CD4-positive, CD25-positive, alpha-beta regulatory T cell (primary cell): ENCODE results near the gene FBRSL1. TPM values are rescaled to one million over a fixed set of nuclear protein-coding genes. Genes with fewer than 3 reads are reported as not detected.

ENCODE experiments used
- ATAC-seq, 2 donors: fragments of 150-1000 bp; cut with Tn5 transposase; one replicate each; pipeline ENCODE4 v1.10.0; 2021; ENCODE audit warnings: low read depth in 2 of 2, moderate number of reproducible peaks in 2 of 2, moderate library complexity in 1 of 2
- DNase-seq, 3 donors: peaks; one replicate each; pipeline versions ENCODE4 v3.0.0 to v3.0.0-alpha.2; 2012 to 2022; ENCODE audit warnings: mixed read lengths in 1 of 3
- H3K27ac ChIP-seq: one replicate; pipeline ENCODE4 v1.7.0; 2013; ENCODE audit warnings: mild to moderate bottlenecking, low read length; ENCODE audit not compliant: insufficient read depth, poor library complexity, severe bottlenecking
- H3K27me3 ChIP-seq: one replicate; pipeline ENCODE4 v1.7.0; 2013; ENCODE audit warnings: low read length; ENCODE audit not compliant: control insufficient read depth, insufficient read depth
- H3K36me3 ChIP-seq: one replicate; pipeline ENCODE4 v1.7.0; 2013; ENCODE audit warnings: mild to moderate bottlenecking, low read length, moderate library complexity; ENCODE audit not compliant: control insufficient read depth, insufficient read depth
- H3K4me1 ChIP-seq: 2 replicates; pipeline ENCODE4 v1.7.0; 2013; ENCODE audit warnings: mild to moderate bottlenecking, low read length; ENCODE audit not compliant: insufficient read depth, control insufficient read depth, poor library complexity, severe bottlenecking
- H3K4me3 ChIP-seq: one replicate; pipeline ENCODE4 v1.7.0; 2013; ENCODE audit warnings: low read depth, mild to moderate bottlenecking, low read length, moderate library complexity
- H3K9me3 ChIP-seq, 2 experiments: 1 replicate in 1 of 2; 2 replicates in 1 of 2; pipeline ENCODE4 v1.7.0; 2013; ENCODE audit warnings: low read length in 2 of 2, mild to moderate bottlenecking in 1 of 2, moderate library complexity in 1 of 2; ENCODE audit not compliant: control insufficient read depth in 2 of 2
- H3K27ac Mint-ChIP-seq, 3 donors: one replicate each; pipeline ENCODE4 v1.8.0; 2020 to 2022; ENCODE audit warnings: mild to moderate bottlenecking in 3 of 3, mixed read lengths in 3 of 3, moderate library complexity in 2 of 3
- H3K27me3 Mint-ChIP-seq: one replicate; pipeline ENCODE4 v1.8.0; 2022; ENCODE audit warnings: mild to moderate bottlenecking, mixed read lengths
- H3K36me3 Mint-ChIP-seq: one replicate; pipeline ENCODE4 v1.8.0; 2020; ENCODE audit warnings: mixed read lengths
- H3K4me1 Mint-ChIP-seq, 4 donors: one replicate each; pipeline ENCODE4 v1.8.0; 2020 to 2022; ENCODE audit warnings: mixed read lengths in 4 of 4, mild to moderate bottlenecking in 1 of 4
- H3K4me3 Mint-ChIP-seq, 4 donors: one replicate each; pipeline ENCODE4 v1.8.0; 2020 to 2022; ENCODE audit warnings: mild to moderate bottlenecking in 4 of 4, mixed read lengths in 4 of 4, moderate library complexity in 3 of 4
- H3K9me3 Mint-ChIP-seq, 7 donors: one replicate each; pipeline ENCODE4 v1.8.0; 2020 to 2022; ENCODE audit warnings: mixed read lengths in 7 of 7, mild to moderate bottlenecking in 3 of 7, moderate library complexity in 2 of 7
- polyA plus RNA-seq, 4 donors: library from polyadenylated mRNA; unstranded; fragments of 300-500 nt; fragmentation: Illumina TruSeq; gene quantifications; one replicate each; pipeline ENCODE4 v1.2.3, GENCODE V29; 2021
- total RNA-seq: library from RNA; stranded (reverse); gene quantifications from one replicate; pipeline ENCODE4 v1.2.3, GENCODE V29; 2022

Gene FBRSL1
- total and polyA plus RNA-seq, 5 donors from 2014 or later = 0.16 to 94.6 (median 0.34) TPM

- no peak overlapping the region for H3K4me3 Mint-ChIP-seq
- no peaks in the 10 kb centered on the region for H3K27me3 Mint-ChIP-seq
- H3K36me3 Mint-ChIP-seq = no peaks in the 10 kb centered on the region
- no peaks in the 10 kb centered on the region for H3K27me3 ChIP-seq
- no peaks in the 10 kb centered on the region for H3K9me3 Mint-ChIP-seq
- no peak overlapping the region for H3K4me3 ChIP-seq
- no peak for ATAC-seq
- no peak for DNase-seq
- H3K27ac Mint-ChIP-seq = no peak overlapping the region
- no peaks in the 10 kb centered on the region for H3K9me3 ChIP-seq
- no peaks in the 10 kb centered on the region for H3K36me3 ChIP-seq
- H3K4me1 ChIP-seq = peaks cover 9% of the 10 kb centered on the region
- H3K27ac ChIP-seq = no peak overlapping the region
- H3K4me1 Mint-ChIP-seq = peaks cover 0 to 29% (median 4%) of the 10 kb centered on the region in 4 donors
These were observed 35.3 kb downstream of the FBRSL1 start for GRCh38 chr12:132525011-132525832.

DNA sequence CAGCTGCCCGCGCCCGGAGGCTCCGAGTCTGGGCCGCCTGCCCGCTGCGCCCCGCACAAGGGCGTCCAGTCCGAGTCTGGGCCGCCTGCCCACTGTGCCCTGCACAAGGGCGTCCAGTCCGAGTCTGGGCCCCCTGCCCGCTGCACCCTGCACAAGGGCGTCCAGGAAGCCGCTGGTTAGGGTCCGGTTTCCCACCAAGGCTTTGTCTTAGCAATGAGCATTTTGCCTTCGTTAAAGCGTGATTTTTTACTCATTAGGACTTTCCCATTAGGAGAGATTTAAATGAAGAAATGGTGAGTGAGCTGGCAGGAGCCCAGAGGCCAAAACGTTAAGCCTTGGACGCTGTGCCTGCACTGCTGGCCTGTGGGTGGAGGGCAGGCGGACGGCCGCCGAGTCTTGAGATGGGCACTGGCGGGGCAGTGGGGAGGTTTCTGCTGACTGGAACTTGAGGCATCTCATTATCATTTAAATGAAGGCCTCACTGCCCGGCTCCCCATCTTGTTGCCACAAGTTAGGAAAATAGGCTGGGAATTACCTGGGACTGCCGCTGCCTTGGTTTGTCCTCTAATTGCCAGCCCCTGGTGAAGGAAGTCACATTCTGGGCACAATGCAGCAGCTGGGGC, 36.0 kb downstream of the FBRSL1 start:
- no peak for ATAC-seq
- DNase-seq = no peak
- H3K4me3 Mint-ChIP-seq = no peak overlapping the region
- Histone ChIP-seq H3K36me3 (no peaks in the 10 kb centered on the region), H3K9me3 (no peaks in the 10 kb centered on the region), H3K4me1 (peaks cover 9% of the 10 kb centered on the region), H3K27me3 (no peaks in the 10 kb centered on the region), H3K27ac (no peak overlapping the region), H3K4me3 (no peak overlapping the region)
- H3K27ac Mint-ChIP-seq = no peak overlapping the region
- H3K9me3 Mint-ChIP-seq = no peaks in the 10 kb centered on the region
- no peaks in the 10 kb centered on the region for H3K27me3 Mint-ChIP-seq
- no peaks in the 10 kb centered on the region for H3K36me3 Mint-ChIP-seq
- peaks cover 0 to 23% (median 4%) of the 10 kb centered on the region in 4 donors for H3K4me1 Mint-ChIP-seq

GRCh38 chr12:132527186-132527882, 37.4 kb downstream of the FBRSL1 start:
- H3K4me3 ChIP-seq = no peak overlapping the region
- peaks cover 9% of the 10 kb centered on the region for H3K4me1 ChIP-seq
- Mint-ChIP-seq H3K27me3 (no peaks in the 10 kb centered on the region), H3K4me3 (no peak overlapping the region), H3K36me3 (no peaks in the 10 kb centered on the region), H3K9me3 (peaks cover 0 to 2% (median 0%) of the 10 kb centered on the region in 7 donors), H3K4me1 (peaks cover 0 to 18% (median 4%) of the 10 kb centered on the region in 4 donors), H3K27ac (no peak overlapping the region)
- DNase-seq (no peak), ATAC-seq (no peak)
- H3K27me3 ChIP-seq = no peaks in the 10 kb centered on the region
- H3K36me3 ChIP-seq = no peaks in the 10 kb centered on the region
- H3K9me3 ChIP-seq = no peaks in the 10 kb centered on the region
- H3K27ac ChIP-seq = no peak overlapping the region

- Histone ChIP-seq H3K27me3 (no peaks in the 10 kb centered on the region), H3K9me3 (no peaks in the 10 kb centered on the region), H3K4me3 (no peak overlapping the region), H3K4me1 (peaks cover 9% of the 10 kb centered on the region), H3K27ac (no peak overlapping the region), H3K36me3 (no peaks in the 10 kb centered on the region)
- H3K9me3 Mint-ChIP-seq = peaks cover 0 to 2% (median 0%) of the 10 kb centered on the region in 7 donors
- ATAC-seq (no peak), DNase-seq (no peak)
- H3K4me1 Mint-ChIP-seq = peaks cover 0 to 17% (median 4%) of the 10 kb centered on the region in 4 donors
- no peaks in the 10 kb centered on the region for H3K36me3 Mint-ChIP-seq
- H3K27ac Mint-ChIP-seq = no peak overlapping the region
- H3K4me3 Mint-ChIP-seq = no peak overlapping the region
- H3K27me3 Mint-ChIP-seq = no peaks in the 10 kb centered on the region
These were observed 37.9 kb downstream of the FBRSL1 start for GRCh38 chr12:132527883-132528264.

DNA sequence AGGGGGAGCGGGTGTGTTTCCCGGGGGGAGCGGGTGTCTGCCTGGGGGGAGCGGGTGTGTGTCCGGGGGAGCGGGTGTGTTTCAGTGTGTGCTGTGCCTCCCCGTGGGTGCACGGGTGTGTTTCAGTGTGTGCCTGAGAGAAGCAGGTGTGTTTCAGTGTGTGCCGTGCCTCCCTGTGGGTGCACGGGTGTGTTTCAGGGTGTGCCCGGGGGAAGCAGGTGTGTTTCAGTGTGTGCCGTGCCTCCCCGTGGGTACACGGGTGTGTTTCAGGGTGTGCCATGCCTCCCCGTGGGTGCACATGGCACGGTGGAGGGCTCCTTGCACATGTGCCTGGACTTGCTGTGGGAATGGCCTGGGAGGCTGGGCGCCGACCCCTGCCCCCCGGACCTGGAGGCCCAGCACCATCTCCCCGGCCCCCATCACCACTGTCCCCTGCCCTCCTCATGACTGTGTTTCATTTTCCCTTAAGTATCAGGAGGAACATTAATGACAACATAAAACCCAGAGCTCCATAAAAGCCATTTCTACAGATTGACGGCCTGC, 38.7 kb downstream of the FBRSL1 start:
- no peaks in the 10 kb centered on the region for H3K36me3 ChIP-seq
- Mint-ChIP-seq H3K27ac (no peak overlapping the region), H3K4me1 (peaks cover 0 to 11% (median 4%) of the 10 kb centered on the region in 4 donors), H3K36me3 (no peaks in the 10 kb centered on the region), H3K27me3 (no peaks in the 10 kb centered on the region), H3K9me3 (peaks cover 0 to 2% (median 0%) of the 10 kb centered on the region in 7 donors), H3K4me3 (no peak overlapping the region)
- H3K4me3 ChIP-seq = no peak overlapping the region
- ATAC-seq (no peak), DNase-seq (no peak)
- peaks cover 4% of the 10 kb centered on the region for H3K4me1 ChIP-seq
- no peak overlapping the region for H3K27ac ChIP-seq
- no peaks in the 10 kb centered on the region for H3K27me3 ChIP-seq
- H3K9me3 ChIP-seq = no peaks in the 10 kb centered on the region

GRCh38 chr12:132529156-132529839, 39.3 kb downstream of the FBRSL1 start:
- Mint-ChIP-seq H3K27me3 (no peaks in the 10 kb centered on the region), H3K4me3 (no peak overlapping the region), H3K36me3 (no peaks in the 10 kb centered on the region), H3K27ac (no peak overlapping the region), H3K9me3 (peaks cover 0 to 2% (median 0%) of the 10 kb centered on the region in 7 donors), H3K4me1 (peaks cover 0 to 8% (median 3%) of the 10 kb centered on the region in 4 donors)
- no peak for ATAC-seq
- H3K27ac ChIP-seq = no peak overlapping the region
- H3K4me3 ChIP-seq = no peak overlapping the region
- H3K27me3 ChIP-seq = no peaks in the 10 kb centered on the region
- H3K4me1 ChIP-seq = no peaks in the 10 kb centered on the region
- no peaks in the 10 kb centered on the region for H3K9me3 ChIP-seq
- no peaks in the 10 kb centered on the region for H3K36me3 ChIP-seq
- DNase-seq = no peak

DNA sequence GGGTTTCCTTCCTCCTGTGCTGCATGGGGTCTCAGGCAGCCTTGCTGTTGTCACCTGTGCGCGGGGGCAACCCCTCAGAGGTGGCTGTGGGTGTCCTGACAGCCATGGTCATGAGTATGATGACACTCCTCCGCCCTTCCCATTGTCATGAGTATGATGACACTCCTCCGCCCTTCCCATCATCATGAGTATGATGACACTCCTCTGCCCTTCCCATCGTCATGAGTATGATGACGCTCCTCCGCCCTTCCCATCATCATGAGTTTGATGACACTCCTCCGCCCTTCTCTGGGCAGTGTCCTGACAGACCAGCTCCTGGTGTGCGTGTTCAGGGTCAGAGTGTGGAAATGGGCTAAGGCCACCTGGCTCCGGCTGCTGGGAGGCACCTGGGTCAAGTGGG, 40.0 kb downstream of the FBRSL1 start:
- H3K27ac Mint-ChIP-seq = peak overlapping the region in 1 of 3 donors; percentile 66
- peaks cover 0 to 2% (median 0%) of the 10 kb centered on the region in 7 donors for H3K9me3 Mint-ChIP-seq

More for the DNA sequence above, 40.0 kb downstream of the FBRSL1 start:
- Histone ChIP-seq H3K4me3 (no peak overlapping the region), H3K27ac (no peak overlapping the region), H3K9me3 (no peaks in the 10 kb centered on the region), H3K27me3 (no peaks in the 10 kb centered on the region), H3K4me1 (no peaks in the 10 kb centered on the region), H3K36me3 (no peaks in the 10 kb centered on the region)
- peaks cover 0 to 8% (median 3%) of the 10 kb centered on the region in 4 donors for H3K4me1 Mint-ChIP-seq
- DNase-seq (no peak), ATAC-seq (no peak)
- no peak overlapping the region for H3K4me3 Mint-ChIP-seq
- H3K27me3 Mint-ChIP-seq = no peaks in the 10 kb centered on the region
- H3K36me3 Mint-ChIP-seq = no peaks in the 10 kb centered on the region
